ENCODE measurements around the gene KCNJ18.
"Not testable (repeated sequence)": the region's sequence is repeated elsewhere in the genome, so short reads cannot be mapped to it uniquely, and the experiment has no call there.

Gene KCNJ18

DNA sequence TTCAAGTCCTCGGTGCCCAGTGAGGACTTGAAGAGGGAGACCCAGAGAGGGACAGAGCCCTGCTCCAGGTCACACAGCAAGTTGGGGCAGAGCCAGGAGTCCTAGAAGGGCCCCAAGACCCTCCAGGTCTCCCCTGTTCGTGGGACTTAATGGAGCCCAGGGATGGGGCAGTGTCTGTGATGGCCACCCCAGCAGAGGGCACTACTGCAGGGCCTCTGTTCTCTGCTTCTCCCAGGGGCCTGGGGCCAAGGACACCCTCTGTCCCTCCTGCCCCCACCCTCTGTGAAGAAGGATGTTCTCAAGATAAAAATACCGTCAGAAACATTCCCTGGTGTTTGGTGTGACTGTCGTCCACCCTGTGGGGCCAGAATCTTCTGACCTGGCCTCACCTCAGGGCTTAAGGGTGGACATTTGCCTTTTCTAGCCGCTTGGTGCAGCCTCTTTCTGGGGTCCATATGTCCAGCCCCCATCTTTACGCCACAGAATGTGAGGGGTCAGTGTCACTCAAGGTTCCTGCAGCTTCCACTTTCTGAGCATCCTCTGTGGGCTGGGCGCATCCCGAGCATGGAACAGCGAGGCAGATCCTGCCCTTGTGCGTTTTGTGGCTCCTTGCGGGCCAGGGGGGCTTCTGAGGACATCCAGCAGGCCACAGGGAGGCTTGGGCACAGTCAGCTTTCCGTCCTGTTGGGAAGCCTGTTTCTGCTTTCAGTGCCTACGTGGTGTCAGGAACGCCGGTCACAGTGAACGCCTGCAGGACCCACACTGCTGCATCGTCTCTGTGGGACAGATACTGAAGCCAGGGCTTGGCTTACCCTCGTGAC is at the start of gene KCNJ18:
Gene KCNJ18 (plus strand): TSS at position 641 of the 821 bp plus-strand sequence. CDS start 10,264 bp downstream, outside the sequence.
- DNase-seq: not testable (repeated sequence)

- DNase-seq: not testable (repeated sequence)
These were observed 44.2 kb upstream of the KCNJ18 start for GRCh38 chr17:21648125-21648524.

DNA sequence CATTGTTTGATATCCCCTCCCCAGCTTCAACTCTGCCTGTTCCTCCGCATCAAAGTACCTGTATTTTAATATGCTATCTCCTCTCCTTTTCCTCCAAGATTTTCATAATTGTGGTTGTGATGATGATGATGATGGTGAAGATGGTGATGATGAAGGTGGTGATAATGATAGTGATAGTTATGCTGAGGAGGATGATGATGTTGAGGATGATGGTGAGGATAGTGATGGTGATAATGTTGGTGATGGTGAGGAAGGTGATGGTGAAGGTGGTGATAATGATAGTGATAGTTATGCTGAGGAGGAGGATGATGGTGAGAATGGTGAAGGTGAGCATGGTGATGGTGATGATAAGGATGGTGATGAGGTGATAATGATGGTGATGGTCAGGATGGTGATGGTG is 42.3 kb upstream of the KCNJ18 start:
- not testable (repeated sequence) for DNase-seq

- not testable (repeated sequence) for DNase-seq
These were observed 40.3 kb upstream of the KCNJ18 start for GRCh38 chr17:21652049-21652448.

DNA sequence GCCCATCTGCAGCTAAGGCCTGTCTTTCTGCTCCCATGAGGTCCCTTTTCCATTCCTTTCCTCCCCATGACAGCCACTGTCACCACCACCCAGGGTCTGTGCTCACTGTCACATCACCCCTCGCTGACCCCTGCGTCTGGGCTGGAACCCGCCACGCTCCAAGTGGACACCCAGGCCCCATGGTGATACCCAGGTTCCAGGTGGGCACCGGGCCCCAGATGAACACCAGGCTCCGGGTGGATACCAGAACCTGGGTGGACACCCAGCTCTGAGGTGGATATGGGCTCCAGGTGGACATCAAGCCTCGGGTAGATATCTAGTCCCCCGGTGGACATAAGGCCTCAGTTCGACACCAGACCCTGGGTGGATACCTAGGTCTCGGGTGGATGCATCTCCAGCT is 39.1 kb upstream of the KCNJ18 start:
- DNase-seq: not testable (repeated sequence)

GRCh38 chr17:21656518-21657309 is 35.6 kb upstream of the KCNJ18 start:
- DNase-seq: not testable (repeated sequence)

DNA sequence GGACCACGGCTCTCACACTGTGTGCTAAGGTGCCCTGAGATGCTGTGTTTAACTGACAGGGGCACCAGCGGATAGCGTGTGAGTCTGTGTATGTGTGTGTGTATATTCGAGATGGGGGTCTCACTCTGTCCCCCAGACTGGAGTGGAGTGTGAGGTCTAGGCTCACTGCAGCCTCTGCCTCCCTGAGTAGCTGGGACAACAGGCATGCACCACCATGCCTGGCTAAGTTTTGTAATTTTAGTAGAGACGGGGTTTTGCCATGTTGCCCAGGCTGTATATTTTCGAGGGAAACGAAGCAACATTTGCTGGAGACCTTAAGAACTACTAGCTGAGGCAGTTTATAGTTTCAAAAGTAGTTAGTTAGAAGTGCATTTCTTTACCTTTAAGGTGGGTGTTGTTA is 32.7 kb upstream of the KCNJ18 start:
- DNase-seq: not testable (repeated sequence)

GRCh38 chr17:21661455-21661854 is 30.9 kb upstream of the KCNJ18 start:
- DNase-seq: not testable (repeated sequence)

DNA sequence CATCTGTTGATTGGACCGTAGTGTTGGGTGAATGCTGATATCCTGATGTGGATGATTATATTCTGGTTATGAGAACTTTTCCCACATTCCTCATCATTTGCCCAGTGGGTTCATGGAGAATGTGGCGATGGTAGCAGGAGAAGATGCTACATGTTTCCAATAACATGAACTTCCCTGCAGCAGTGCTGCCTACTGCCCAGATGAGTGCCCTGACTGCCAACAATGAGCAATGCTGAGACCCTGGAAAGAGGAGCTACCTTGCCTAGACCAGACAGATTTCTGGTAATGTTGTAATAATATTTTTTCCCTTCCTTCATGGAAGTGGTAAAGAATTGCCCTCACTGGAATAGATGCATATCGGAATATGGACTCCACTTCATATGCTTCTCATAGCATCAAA is 29.2 kb upstream of the KCNJ18 start:
- DNase-seq: not testable (repeated sequence)

DNA sequence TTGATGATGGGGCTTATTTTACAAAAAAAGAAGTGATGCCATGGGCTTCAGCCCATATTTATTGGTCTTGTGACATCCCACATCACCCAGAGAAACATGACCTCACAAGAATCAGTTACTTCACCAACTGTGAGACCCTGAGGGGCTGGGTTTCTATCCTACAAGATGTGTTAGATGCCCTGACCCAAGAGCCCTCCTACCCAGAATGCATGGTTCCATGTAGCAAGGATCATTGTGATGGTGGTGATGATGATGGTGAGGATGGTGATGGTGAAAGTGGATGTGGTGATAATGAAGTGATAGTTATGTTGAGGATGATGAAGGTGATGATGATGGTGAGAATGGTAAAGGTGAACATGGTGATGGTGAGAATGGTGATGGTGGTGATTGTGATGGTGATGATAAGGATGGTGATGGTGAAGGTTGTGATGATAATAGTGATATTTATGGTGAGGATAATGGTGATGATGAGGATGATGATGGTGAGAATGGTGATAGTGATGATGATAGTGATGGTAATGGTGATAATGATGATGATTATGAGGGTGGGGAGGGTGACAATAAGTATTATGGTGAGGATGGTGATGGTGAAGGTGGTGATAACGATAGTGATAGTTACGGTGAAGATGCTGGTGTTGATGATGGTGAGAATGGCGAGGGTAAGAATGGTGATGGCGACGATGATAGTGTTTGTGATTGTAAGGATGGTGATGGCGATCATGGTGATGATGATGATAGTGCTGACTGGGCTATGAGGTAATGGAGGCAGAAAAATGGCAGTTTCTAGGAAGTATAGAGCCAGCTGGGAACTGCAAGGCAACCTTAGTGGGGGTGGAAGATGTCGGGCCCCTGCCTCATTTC is 28.5 kb upstream of the KCNJ18 start:
- not testable (repeated sequence) for DNase-seq

- not testable (repeated sequence) for DNase-seq
These were observed 27.2 kb upstream of the KCNJ18 start for GRCh38 chr17:21665171-21665570.

- DNase-seq: not testable (repeated sequence)
These were observed 26.3 kb upstream of the KCNJ18 start for GRCh38 chr17:21665935-21666493.

GRCh38 chr17:21666711-21667412 is 25.5 kb upstream of the KCNJ18 start:
- DNase-seq: not testable (repeated sequence)

- not testable (repeated sequence) for DNase-seq
These were observed 24.8 kb upstream of the KCNJ18 start for GRCh38 chr17:21667413-21668117.

- DNase-seq: not testable (repeated sequence)
These were observed 24.2 kb upstream of the KCNJ18 start for GRCh38 chr17:21668118-21668488.

- not testable (repeated sequence) for DNase-seq
These were observed 23.4 kb upstream of the KCNJ18 start for GRCh38 chr17:21668746-21669508.

DNA sequence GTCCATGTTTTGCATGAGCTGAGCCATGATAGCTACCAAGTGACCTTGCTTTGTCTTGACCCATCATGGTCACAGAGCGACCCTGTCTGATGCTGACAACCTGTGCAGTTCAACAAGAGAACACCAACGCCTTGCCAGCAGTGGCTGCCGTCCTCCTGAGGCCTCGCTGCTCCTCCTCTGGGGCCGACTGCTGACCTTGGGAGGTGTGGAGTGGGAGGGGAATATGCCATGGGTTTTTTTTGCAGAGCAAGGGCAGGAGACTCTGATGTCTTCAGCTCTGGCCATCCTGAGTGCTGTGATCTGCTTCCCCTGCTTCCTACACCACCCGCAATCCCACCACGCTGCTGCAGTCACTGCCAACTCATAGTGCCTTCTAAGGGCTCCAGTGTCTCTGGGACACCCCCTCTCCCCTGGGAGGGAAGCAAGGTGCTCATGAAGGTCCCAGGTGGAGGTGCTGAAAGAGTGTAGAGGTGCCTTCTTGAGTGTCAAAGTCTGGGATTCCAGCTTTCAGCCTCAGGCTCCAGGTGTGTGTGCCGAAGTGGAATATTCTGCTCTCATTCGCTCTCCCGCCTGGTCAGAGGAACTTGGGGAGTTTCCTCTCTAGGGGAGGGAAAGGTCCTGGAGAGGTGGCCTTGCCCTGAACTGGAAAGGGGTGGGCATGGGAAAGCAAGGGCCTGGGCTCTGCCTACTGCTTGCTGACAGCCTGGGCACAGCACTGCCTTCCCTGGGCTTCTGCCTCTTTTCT is 22.5 kb upstream of the KCNJ18 start:
- DNase-seq: not testable (repeated sequence)

DNA sequence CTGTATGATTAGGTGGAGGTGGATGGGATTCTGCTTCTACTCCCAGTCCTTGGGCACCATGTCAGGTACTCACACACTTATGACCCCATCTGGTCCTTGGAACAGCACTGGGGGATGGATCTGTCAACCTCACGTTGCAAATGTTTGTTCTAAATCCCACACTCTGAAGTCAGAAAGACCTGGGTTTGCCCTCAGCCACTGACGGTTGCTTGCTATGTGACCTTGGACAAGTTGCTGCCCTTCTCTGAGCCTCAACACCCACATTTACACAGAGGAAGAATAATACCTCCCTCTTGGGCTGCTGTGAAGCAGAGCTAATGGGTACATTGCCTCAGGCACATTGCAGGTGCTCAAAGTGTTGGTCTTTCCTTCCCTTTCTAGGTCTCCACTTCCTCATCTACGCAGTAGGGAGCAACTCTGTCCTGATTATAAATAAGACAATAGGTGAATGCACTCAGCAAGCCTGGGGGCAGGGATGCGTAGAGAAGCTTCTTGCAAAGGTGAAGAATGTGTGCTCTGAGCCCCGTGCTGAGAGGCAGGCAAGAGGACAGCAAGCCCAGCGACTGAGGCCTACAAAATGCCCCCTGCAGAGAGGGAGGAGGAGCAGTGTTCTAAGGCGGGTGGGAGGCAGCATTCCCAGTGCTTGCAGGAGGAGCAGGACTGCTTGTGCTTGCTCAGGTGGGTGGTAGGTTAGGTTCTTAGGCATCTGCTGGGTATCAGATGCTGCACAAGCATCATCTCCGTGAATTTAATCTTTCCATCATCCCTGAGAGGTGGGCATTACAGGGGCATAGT is 21.8 kb upstream of the KCNJ18 start:
- not testable (repeated sequence) for DNase-seq

GRCh38 chr17:21671437-21671836 is 20.9 kb upstream of the KCNJ18 start:
- not testable (repeated sequence) for DNase-seq
